Activated CD4-positive, alpha-beta T cell treated with anti-CD3 and anti-CD28 coated beads for 24 hours (primary cell): ENCODE results near the gene ATG16L1.
"Not testable (repeated sequence)": the region's sequence is repeated elsewhere in the genome, so short reads cannot be mapped to it uniquely, and the experiment has no call there.

Experiments
- DNase-seq, 2 donors: peaks; one replicate each; pipeline ENCODE4 v3.0.0-alpha.2; 2020; ENCODE audit warnings: low read depth in 2 of 2

Gene ATG16L1

GRCh38 chr2:233332125-233332524 lies 80.7 kb downstream of the ATG16L1 start:
- no peak for DNase-seq

DNA sequence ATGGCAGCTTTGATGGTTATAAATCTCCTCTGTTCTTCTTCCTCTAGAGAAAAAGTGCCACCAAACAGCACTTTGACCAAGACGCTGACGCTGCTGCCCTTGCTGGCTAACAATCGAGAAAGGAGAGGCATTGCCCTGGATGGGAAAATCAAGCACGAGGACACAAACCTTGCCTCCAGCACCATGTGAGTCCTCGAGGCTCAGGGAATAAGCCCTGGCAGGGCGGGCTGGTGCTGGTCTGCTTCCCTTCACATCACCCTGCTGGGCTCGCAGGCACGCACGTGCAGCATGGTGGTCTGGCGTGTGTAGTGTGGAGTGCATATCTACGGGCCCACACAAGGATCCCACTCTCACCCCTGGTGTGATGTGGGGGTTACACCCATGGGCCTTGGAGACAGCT lies 83.4 kb downstream of the ATG16L1 start:
- DNase-seq: no peak

DNA sequence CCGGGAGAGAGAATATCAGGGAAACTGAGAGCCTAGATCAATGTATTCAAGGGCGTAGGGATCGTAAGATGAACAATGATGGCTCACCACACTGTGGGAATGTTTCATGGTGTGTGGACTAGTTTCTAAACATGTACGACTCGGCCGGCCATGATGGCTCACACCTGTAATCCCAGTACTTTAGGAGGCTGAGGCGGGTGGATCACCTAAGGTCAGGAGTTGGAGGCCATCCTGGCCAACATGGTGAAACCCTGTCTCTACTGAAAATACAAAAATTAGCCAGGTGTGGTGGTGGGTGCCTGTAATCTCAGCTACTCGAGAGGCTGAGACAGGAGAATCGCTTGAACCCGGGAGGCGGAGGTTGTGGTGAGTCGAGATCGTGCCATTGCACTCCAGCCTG lies 84.6 kb downstream of the ATG16L1 start:
- DNase-seq: not testable (repeated sequence)

DNA sequence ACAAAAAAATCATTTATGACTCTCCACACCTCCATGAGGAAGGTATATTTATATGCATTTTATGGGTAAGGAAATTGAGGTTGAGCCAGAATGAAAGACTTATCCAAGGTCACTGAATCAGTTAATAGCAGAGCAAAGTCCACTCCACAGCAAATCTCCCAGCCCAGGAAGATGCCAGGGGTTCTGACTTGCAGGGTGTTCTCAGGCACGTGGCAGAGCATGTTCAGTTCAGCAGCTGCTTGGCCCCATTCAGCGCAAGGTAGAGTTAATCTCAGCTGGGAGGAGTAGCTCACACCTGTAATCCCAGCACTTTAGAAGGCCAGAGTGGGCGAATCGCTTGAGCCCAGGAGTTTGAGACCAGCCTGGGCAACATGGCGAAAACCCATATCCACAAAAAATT lies 85.1 kb downstream of the ATG16L1 start:
- no peak for DNase-seq

DNA sequence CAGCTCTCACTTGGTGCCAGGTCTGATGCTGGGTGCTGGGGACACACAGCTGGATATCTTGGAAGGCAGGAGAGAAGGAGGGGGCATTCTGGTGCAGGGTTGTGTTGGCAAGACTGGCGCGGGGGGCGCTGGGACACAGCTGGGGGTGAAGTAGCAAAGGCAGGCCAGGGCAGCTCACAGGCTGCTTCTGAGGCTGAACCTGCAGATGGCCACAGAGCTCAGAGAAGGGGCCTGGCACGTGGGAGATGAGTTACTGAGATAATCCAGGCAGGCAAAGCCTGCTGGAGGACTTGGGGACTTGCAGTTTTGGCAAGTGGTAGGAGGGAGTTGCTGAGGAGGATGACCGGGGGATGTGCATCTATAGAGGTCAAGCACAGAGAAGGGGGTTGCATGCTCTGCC lies 86.6 kb downstream of the ATG16L1 start:
- no peak for DNase-seq

DNA sequence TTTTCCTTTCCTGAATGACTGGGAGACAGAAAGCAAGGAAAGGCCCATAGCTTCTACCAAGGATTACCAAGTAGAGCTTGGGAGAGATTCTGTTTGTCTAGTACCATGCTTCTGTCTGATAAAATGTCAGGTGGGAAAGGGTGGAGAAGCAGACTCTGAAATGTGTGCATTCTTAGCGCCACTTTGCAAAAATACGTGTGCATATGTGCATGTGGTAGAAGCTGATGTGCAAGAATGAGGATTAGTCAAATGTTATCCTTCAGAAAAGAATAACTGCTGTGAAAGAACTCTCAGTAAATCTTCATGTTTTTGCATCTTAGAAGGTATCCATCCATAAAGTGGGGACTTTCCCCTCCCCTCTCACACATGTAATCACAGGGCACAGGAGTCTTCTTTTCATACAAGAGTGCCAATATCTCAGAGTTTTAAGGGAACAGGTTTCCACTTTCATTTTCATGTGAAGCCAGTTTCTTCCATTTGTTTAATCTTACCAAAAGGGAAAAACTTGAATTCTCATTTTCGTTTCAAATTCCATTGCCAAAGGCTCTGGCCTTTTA lies 87.4 kb downstream of the ATG16L1 start:
- no peak for DNase-seq

GRCh38 chr2:233339427-233339826 lies 88.0 kb downstream of the ATG16L1 start:
- no peak for DNase-seq

DNA sequence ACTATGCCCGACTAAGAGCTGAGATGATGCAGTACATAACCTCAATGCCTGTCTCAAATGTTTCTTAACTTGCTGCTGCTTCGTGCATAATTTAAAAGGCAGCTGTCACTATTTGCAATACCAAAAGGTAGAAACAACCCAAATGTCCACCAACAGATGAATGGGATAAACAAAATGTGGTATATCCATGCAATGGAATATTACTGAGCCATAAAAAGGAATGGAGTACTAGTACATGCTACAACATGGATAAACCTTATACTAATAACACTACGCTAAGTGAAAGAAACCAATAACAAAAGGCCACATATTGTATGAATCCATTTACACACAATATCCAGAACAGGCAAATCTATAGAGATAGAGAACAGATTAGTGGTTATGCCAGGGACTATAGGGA lies 89.8 kb downstream of the ATG16L1 start:
- DNase-seq: no peak

GRCh38 chr2:233342301-233342700 lies 90.8 kb downstream of the ATG16L1 start:
- no peak for DNase-seq

DNA sequence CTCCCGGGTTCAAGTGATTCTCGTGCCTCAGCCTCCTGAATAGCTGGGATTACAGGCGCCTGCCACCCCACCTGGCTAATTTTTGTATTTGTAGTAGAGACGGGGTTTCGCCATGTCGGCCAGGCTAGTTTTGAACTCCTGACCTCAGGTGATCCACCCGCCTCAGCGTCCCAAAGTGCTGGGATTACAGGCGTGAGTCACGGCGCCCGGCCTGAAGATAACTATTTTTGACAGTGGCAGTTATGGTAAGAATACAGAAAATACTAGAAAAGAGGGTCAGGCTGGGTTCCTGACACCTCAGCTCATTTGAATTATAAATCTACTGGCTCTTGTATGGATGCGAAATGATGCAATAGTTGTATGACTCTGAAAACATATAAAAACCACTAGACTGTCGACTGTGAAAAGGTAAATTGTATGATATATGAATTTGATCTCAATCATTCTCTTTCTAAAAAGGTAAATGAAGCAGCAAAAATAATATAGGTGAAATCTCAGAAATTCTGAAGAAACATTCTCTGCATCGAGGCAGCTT lies 91.8 kb downstream of the ATG16L1 start:
- no peak for DNase-seq
